Panc1 (cell line): Measurements from ENCODE around the gene ABHD15. TPM values are rescaled to one million over a fixed set of nuclear protein-coding genes. Genes with fewer than 3 reads are reported as not detected.

Experiments used
- ATAC-seq: fragments of 200-7000 bp; cut with Tn5 transposase; 2 replicates; pipeline ENCODE4 v1.9.1; 2020; ENCODE audit warnings: mild to moderate bottlenecking, moderate library complexity
- BruUV-seq: library from RNA; stranded (reverse); fragments of 400-500 nt; replicated peaks from 2 replicates; lab custom pipeline; 2021; lab: Mats Ljungman, UMichigan
- CTCF ChIA-PET: fragments of 300-600 bp; sonication (Branson Sonifier 250); formaldehyde crosslinking; loops from one replicate; lab custom pipeline; 2022; ENCODE audit warnings: antibody characterized with exemption; lab: Charles Lee
- POLR2A ChIA-PET: fragments of 300-600 bp; sonication (Branson Sonifier 250); formaldehyde crosslinking; loops from one replicate; lab custom pipeline; 2022; ENCODE audit warnings: antibody characterized with exemption; lab: Charles Lee
- DNase-seq: peaks from one replicate; pipeline ENCODE4 v3.0.0-alpha.2; 2010; ENCODE audit warnings: low read depth, low spot score
- H3K27ac ChIP-seq: 2 replicates; pipeline ENCODE4 v1.5.1; 2011; ENCODE audit warnings: mild to moderate bottlenecking, low read length, inconsistent platforms
- H3K27me3 ChIP-seq: fragments of 200-500 bp; sonication (Bioruptor generic); 2 replicates; pipeline ENCODE4 v1.6.0; 2014; ENCODE audit warnings: low read length, inconsistent platforms; ENCODE audit not compliant: control insufficient read depth, insufficient read depth
- H3K36me3 ChIP-seq: fragments of 200-500 bp; sonication (Bioruptor generic); 2 replicates; pipeline ENCODE4 v1.5.1; 2014; ENCODE audit warnings: inconsistent platforms, mild to moderate bottlenecking, low read length, moderate library complexity; ENCODE audit not compliant: control insufficient read depth, insufficient read depth
- H3K4me1 ChIP-seq: 2 replicates; pipeline ENCODE4 v1.5.1; 2011; ENCODE audit warnings: inconsistent platforms, mild to moderate bottlenecking, low read length, moderate library complexity; ENCODE audit not compliant: control insufficient read depth, insufficient read depth
- H3K4me3 ChIP-seq, 2 experiments: 2 replicates each; pipeline ENCODE4 v1.5.1; 2011 to 2012; ENCODE audit warnings: low read depth in 2 of 2, low read length in 2 of 2, mild to moderate bottlenecking in 2 of 2, inconsistent platforms in 1 of 2, moderate library complexity in 1 of 2
- H3K9me3 ChIP-seq: fragments of 200-500 bp; sonication (Bioruptor generic); 2 replicates; pipeline ENCODE4 v1.5.1; 2014; ENCODE audit warnings: low read depth, mild to moderate bottlenecking, inconsistent platforms, low read length, moderate library complexity; ENCODE audit not compliant: control insufficient read depth, insufficient read depth
- POLR2AphosphoS5 ChIP-seq: IDR thresholded peaks from 2 replicates; pipeline ENCODE4 v1.6.1; 2012; ENCODE audit warnings: mild to moderate bottlenecking, low read depth, low read length, moderate library complexity
- SIN3A ChIP-seq: IDR thresholded peaks from 2 replicates; pipeline ENCODE4 v1.6.1; 2012; ENCODE audit warnings: low read depth, mild to moderate bottlenecking, low read length, moderate library complexity, borderline replicate concordance; ENCODE audit not compliant: insufficient read depth
- TCF7L2 ChIP-seq: IDR thresholded peaks from 2 replicates; pipeline ENCODE4 v1.6.1; 2011; ENCODE audit warnings: mild to moderate bottlenecking, low read depth, low read length, inconsistent platforms
- in situ Hi-C: cut with HindIII; loops from 2 replicates; pipeline ENCODE4 v1.10.0; 2016; ENCODE audit warnings: low sequenced_read_pairs, low pct_unique_long_range_greater_than_20kb
- intact Hi-C: fragments of 100-400 bp; cut with micrococcal nuclease; formaldehyde crosslinking; loops from one replicate; pipeline ENCODE4 v1.10.0; 2022; ENCODE audit not compliant: unreplicated experiment
- total RNA-seq: library from RNA; stranded (reverse); gene quantifications from one replicate; pipeline ENCODE4 v1.2.1, GENCODE V29; 2021; ENCODE audit not compliant: unreplicated experiment
- TF ChIP-seq, protein P1 (sequence below), 2 experiments: IDR thresholded peaks; 2 replicates each; pipeline ENCODE4 v1.6.1; 2011 to 2012; ENCODE audit warnings: low read depth in 2 of 2, control low read depth in 1 of 2, low read length in 1 of 2, mild to moderate bottlenecking in 1 of 2, moderate library complexity in 1 of 2; ENCODE audit not compliant: insufficient read depth in 1 of 2
- TF ChIP-seq, protein P2 (sequence below): fragments of 450-650 bp; IDR thresholded peaks from 2 replicates; pipeline ENCODE4 v1.5.1; 2017; ENCODE audit warnings: mild to moderate bottlenecking

The ABHD15 gene
- total RNA-seq, 1 experiment from 2014 or later, result 33.7 TPM

DNA sequence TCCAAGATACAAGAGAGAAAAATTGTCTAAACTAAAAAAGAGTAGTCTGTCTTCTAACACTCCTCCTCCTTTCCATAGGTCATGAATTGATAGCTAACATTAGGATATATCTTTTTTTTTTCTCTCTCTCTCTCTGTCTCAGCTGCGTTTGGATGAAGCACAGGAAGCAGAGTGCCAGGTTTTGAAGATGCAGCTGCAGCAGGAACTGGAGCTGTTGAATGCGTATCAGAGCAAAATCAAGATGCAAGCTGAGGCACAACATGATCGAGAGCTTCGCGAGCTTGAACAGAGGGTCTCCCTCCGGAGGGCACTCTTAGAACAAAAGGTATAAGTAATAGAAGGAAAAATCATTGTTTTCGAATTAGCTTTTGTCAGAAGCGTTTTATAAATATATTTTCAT lies 32.9 kb downstream of the ABHD15 start:
- no peaks in the 10 kb centered on the region for H3K9me3 ChIP-seq
- POLR2A ChIA-PET, result no interaction called here
- DNase-seq (no peak), ATAC-seq (no peak)
- H3K36me3 ChIP-seq, result peaks cover 16% of the 10 kb centered on the region
- BruUV-seq, result no TSS peak
- TF ChIP-seq, protein P1, sequence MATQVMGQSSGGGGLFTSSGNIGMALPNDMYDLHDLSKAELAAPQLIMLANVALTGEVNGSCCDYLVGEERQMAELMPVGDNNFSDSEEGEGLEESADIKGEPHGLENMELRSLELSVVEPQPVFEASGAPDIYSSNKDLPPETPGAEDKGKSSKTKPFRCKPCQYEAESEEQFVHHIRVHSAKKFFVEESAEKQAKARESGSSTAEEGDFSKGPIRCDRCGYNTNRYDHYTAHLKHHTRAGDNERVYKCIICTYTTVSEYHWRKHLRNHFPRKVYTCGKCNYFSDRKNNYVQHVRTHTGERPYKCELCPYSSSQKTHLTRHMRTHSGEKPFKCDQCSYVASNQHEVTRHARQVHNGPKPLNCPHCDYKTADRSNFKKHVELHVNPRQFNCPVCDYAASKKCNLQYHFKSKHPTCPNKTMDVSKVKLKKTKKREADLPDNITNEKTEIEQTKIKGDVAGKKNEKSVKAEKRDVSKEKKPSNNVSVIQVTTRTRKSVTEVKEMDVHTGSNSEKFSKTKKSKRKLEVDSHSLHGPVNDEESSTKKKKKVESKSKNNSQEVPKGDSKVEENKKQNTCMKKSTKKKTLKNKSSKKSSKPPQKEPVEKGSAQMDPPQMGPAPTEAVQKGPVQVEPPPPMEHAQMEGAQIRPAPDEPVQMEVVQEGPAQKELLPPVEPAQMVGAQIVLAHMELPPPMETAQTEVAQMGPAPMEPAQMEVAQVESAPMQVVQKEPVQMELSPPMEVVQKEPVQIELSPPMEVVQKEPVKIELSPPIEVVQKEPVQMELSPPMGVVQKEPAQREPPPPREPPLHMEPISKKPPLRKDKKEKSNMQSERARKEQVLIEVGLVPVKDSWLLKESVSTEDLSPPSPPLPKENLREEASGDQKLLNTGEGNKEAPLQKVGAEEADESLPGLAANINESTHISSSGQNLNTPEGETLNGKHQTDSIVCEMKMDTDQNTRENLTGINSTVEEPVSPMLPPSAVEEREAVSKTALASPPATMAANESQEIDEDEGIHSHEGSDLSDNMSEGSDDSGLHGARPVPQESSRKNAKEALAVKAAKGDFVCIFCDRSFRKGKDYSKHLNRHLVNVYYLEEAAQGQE (IDR thresholded peaks at IDR 0.05; ENCODE audit: insufficient read depth in 1 of 2, low read depth in 2 of 2, low read length in 1 of 2), result no peak
- TF ChIP-seq, protein P2, sequence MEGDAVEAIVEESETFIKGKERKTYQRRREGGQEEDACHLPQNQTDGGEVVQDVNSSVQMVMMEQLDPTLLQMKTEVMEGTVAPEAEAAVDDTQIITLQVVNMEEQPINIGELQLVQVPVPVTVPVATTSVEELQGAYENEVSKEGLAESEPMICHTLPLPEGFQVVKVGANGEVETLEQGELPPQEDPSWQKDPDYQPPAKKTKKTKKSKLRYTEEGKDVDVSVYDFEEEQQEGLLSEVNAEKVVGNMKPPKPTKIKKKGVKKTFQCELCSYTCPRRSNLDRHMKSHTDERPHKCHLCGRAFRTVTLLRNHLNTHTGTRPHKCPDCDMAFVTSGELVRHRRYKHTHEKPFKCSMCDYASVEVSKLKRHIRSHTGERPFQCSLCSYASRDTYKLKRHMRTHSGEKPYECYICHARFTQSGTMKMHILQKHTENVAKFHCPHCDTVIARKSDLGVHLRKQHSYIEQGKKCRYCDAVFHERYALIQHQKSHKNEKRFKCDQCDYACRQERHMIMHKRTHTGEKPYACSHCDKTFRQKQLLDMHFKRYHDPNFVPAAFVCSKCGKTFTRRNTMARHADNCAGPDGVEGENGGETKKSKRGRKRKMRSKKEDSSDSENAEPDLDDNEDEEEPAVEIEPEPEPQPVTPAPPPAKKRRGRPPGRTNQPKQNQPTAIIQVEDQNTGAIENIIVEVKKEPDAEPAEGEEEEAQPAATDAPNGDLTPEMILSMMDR, result no peak
- TF ChIP-seq SIN3A (no peak), TCF7L2 (no peak), POLR2AphosphoS5 (no peak)
- no peak overlapping the region for H3K4me3 ChIP-seq
- intact Hi-C loops, result no loop called here
- H3K4me1 ChIP-seq, result no peaks in the 10 kb centered on the region
- H3K27me3 ChIP-seq, result no peaks in the 10 kb centered on the region
- CTCF ChIA-PET, result interaction anchor here (0.5 to 0.6 kb wide), 2 partner anchors 150 to 253 kb away, joined by 3 to 4 read pairs; no protein-coding TSS in a partner anchor
- H3K27ac ChIP-seq, result no peak overlapping the region
- in situ Hi-C loops, result no loop called here

DNA sequence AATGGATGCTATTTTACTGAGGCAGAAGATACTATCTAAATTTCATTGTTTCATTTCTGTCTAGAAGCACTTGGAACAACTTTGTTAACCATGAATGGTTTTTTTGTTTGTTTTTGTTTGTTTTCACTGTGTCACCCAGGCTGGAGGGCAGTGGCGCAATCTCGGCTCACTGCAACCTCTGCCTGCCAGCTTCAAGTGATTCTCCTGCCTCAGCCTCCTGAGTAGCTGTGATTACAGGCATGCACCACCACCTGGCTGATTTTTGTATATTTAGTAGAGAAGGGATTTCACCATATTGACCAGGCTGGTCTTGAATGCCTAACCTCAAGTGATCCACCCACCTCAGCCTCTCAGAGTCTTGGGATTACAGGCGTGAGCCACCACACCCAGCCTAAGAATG lies 40.5 kb downstream of the ABHD15 start:
- POLR2A ChIA-PET, result no interaction called here
- Histone ChIP-seq H3K4me1 (no peaks in the 10 kb centered on the region), H3K27me3 (no peaks in the 10 kb centered on the region), H3K27ac (no peak overlapping the region), H3K9me3 (no peaks in the 10 kb centered on the region), H3K36me3 (peaks cover 12% of the 10 kb centered on the region; the same call in 1 of the 2 replicates), H3K4me3 (no peak overlapping the region)
- TF ChIP-seq, protein P2, result no peak
- no peak for TF ChIP-seq TCF7L2
- TF ChIP-seq SIN3A, result no peak
- TF ChIP-seq, protein P1 (IDR thresholded peaks at IDR 0.05; ENCODE audit: insufficient read depth in 1 of 2, low read depth in 2 of 2, low read length in 1 of 2), result no peak
- no peak for TF ChIP-seq POLR2AphosphoS5
- no TSS peak for BruUV-seq
- intact Hi-C loops (no loop called here), in situ Hi-C loops (no loop called here)
- no peak for DNase-seq
- CTCF ChIA-PET, result no interaction called here
- ATAC-seq, result peak; percentile 55; the same call in 1 of the 2 replicates
